Astrocyte of the spinal cord (primary cell): ENCODE measurements around the gene ATF1.
"Not testable (repeated sequence)": the region's sequence is repeated elsewhere in the genome, so short reads cannot be mapped to it uniquely, and the experiment has no call there.

Experiments used
- DNase-seq: peaks from one replicate; pipeline ENCODE4 v3.0.0; 2011; ENCODE audit warnings: low read depth, low spot score
- H3K4me3 ChIP-seq: 2 replicates; pipeline ENCODE4 v1.5.1; 2011; ENCODE audit warnings: low read depth, mild to moderate bottlenecking, low read length, moderate library complexity
- CTCF ChIP-seq: IDR thresholded peaks from 2 replicates; pipeline ENCODE4 v1.5.1; 2012; ENCODE audit warnings: low read depth, mild to moderate bottlenecking, low read length, inconsistent platforms
- in situ Hi-C: cut with HindIII; loops from 2 replicates; pipeline ENCODE4 v1.10.0; 2017; ENCODE audit warnings: low sequenced_read_pairs

ATF1 gene

GRCh38 chr12:50765095-50765911 is 1.4 kb downstream of the ATF1 start:
- in situ Hi-C loops = no loop called here
- peak; percentile 61 for DNase-seq
- TF ChIP-seq CTCF = peak; percentile 77
- H3K4me3 ChIP-seq = peak overlapping the region; percentile 88

DNA sequence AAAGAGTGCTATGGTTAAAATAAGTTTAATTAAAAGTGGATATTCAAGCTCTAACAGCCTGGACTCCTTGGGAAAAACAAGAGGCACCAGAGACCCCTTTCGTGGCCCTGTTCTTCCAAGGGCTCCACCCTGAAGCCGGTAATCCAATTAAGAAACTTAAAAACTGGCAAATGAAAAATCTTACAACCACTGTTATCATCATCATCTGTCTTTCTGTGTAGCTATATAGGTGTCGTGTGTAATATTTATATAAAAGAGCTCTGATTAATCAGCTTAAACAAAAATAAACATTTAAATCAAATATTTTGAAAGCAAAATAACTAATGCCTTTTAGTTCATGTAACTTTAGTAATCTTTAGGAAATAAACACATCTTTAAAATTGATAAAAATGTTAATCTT is 4.5 kb downstream of the ATF1 start:
- H3K4me3 ChIP-seq = no peak overlapping the region
- in situ Hi-C loops = no loop called here
- no peak for DNase-seq
- no peak for TF ChIP-seq CTCF

GRCh38 chr12:50768813-50769212 is 4.9 kb downstream of the ATF1 start:
- DNase-seq, in situ Hi-C loops, H3K4me3 ChIP-seq: not testable (repeated sequence)

GRCh38 chr12:50771409-50771808 is 7.5 kb downstream of the ATF1 start:
- H3K4me3 ChIP-seq = no peak overlapping the region
- no peak for DNase-seq
- TF ChIP-seq CTCF = no peak
- in situ Hi-C loops = no loop called here

GRCh38 chr12:50772470-50772869 is 8.6 kb downstream of the ATF1 start:
- in situ Hi-C loops = no loop called here
- no peak for TF ChIP-seq CTCF
- DNase-seq = no peak
- H3K4me3 ChIP-seq = no peak overlapping the region

DNA sequence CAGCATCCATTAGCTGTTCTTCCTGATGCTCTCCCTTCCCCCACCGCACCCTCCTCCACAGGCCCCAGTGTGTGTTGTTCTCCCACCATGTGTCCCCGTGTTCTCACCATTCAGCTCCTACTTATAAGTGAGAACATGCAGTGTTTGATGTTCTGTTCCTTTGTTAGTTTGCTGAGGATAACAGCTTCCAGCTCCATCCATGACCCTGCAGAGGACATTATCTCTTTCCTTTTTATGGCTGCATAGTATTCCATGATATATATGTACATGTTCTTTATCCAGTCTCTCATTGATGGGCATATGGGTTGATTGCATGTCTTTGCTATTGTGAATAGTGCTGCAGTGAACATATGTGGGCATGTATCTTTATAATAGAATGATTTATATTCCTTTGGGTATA is 9.0 kb downstream of the ATF1 start:
- H3K4me3 ChIP-seq = no peak overlapping the region
- DNase-seq = no peak
- in situ Hi-C loops = no loop called here
- TF ChIP-seq CTCF = no peak

GRCh38 chr12:50775251-50775650 is 11.3 kb downstream of the ATF1 start:
- in situ Hi-C loops = no loop called here
- H3K4me3 ChIP-seq = no peak overlapping the region

More at GRCh38 chr12:50775251-50775650, 11.3 kb downstream of the ATF1 start:
- no peak for DNase-seq
- TF ChIP-seq CTCF = no peak
